Gastroesophageal sphincter (tissue), 3 donors: Measurements from ENCODE around the gene CHST1.

Source experiments
- EP300 ChIP-seq: sonication (generic); formaldehyde crosslinking; IDR thresholded peaks from one replicate; pipeline ENCODE4 v1.6.1; 2017; ENCODE audit warnings: antibody characterized with exemption, mild to moderate bottlenecking
- POLR2A ChIP-seq, 2 donors: fragments of 450-650 bp; IDR thresholded peaks; one replicate each; pipeline ENCODE4 v1.6.1; 2017; ENCODE audit warnings: antibody characterized with exemption in 2 of 2, mild to moderate bottlenecking in 2 of 2, moderate library complexity in 1 of 2
- POLR2AphosphoS5 ChIP-seq: sonication (generic); formaldehyde crosslinking; IDR thresholded peaks from one replicate; pipeline ENCODE4 v1.6.1; 2017; ENCODE audit warnings: antibody characterized with exemption
- TF ChIP-seq, protein P1 (sequence below), 4 experiments: fragments of 200-600 bp in 2 of 4; fragments of 450-650 bp in 2 of 4; sonication (generic) in 1 of 4; IDR thresholded peaks; one replicate each; pipeline ENCODE4 v1.5.1; 2017 to 2019; ENCODE audit warnings: antibody characterized with exemption in 4 of 4, mild to moderate bottlenecking in 2 of 4, moderate library complexity in 2 of 4

GRCh38 chr11:45667929-45668680 lies 2.7 kb upstream of the CHST1 start:
- TF ChIP-seq POLR2A (IDR thresholded peaks at IDR 0.05) (no peak), EP300 (no peak), POLR2AphosphoS5 (no peak)
- TF ChIP-seq, protein P1, sequence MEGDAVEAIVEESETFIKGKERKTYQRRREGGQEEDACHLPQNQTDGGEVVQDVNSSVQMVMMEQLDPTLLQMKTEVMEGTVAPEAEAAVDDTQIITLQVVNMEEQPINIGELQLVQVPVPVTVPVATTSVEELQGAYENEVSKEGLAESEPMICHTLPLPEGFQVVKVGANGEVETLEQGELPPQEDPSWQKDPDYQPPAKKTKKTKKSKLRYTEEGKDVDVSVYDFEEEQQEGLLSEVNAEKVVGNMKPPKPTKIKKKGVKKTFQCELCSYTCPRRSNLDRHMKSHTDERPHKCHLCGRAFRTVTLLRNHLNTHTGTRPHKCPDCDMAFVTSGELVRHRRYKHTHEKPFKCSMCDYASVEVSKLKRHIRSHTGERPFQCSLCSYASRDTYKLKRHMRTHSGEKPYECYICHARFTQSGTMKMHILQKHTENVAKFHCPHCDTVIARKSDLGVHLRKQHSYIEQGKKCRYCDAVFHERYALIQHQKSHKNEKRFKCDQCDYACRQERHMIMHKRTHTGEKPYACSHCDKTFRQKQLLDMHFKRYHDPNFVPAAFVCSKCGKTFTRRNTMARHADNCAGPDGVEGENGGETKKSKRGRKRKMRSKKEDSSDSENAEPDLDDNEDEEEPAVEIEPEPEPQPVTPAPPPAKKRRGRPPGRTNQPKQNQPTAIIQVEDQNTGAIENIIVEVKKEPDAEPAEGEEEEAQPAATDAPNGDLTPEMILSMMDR (IDR thresholded peaks at IDR 0.05), result no peak
